PC-9 (cell line): ENCODE data around the gene PLEKHA6. TPM values are rescaled to one million over a fixed set of nuclear protein-coding genes. Genes with fewer than 3 reads are reported as not detected.
"Not testable (repeated sequence)": the region's sequence is repeated elsewhere in the genome, so short reads cannot be mapped to it uniquely, and the experiment has no call there.

ENCODE experiments used
- BruUV-seq: library from RNA; stranded (reverse); fragments of 400-500 nt; replicated peaks from 2 replicates; lab custom pipeline; 2021; lab: Mats Ljungman, UMichigan
- CTCF ChIA-PET: fragments of 300-600 bp; sonication (Branson Sonifier 250); formaldehyde crosslinking; loops from one replicate; lab custom pipeline; 2022; ENCODE audit warnings: antibody characterized with exemption; lab: Charles Lee
- POLR2A ChIA-PET: fragments of 300-600 bp; sonication (Branson Sonifier 250); formaldehyde crosslinking; loops from one replicate; lab custom pipeline; 2022; ENCODE audit warnings: antibody characterized with exemption; ENCODE audit not compliant: unreplicated experiment; lab: Charles Lee
- DNase-seq, 2 experiments: peaks; one replicate each; pipeline versions ENCODE4 v3.0.0 to v3.0.0-alpha.2; 2015 to 2022; ENCODE audit warnings: mixed read lengths in 1 of 2
- H2AFZ ChIP-seq: fragments of 200-600 bp; sonication (generic); 2 replicates; pipeline ENCODE4 v1.8.1; 2017; ENCODE audit warnings: antibody characterized with exemption
- H3F3A ChIP-seq: fragments of 200-600 bp; sonication (generic); 2 replicates; pipeline ENCODE4 v1.8.1; 2017; ENCODE audit warnings: antibody characterized with exemption, mild to moderate bottlenecking, low read depth; ENCODE audit not compliant: insufficient read depth
- H3K27ac ChIP-seq: fragments of 200-600 bp; sonication (generic); 2 replicates; pipeline ENCODE4 v1.6.1; 2016; ENCODE audit warnings: mixed run types
- H3K27me3 ChIP-seq: fragments of 200-600 bp; sonication (generic); 2 replicates; pipeline ENCODE4 v1.6.1; 2016; ENCODE audit warnings: low read depth, mixed run types; ENCODE audit not compliant: insufficient read depth
- H3K36me3 ChIP-seq: fragments of 200-600 bp; sonication (generic); 2 replicates; pipeline ENCODE4 v1.6.1; 2016; ENCODE audit warnings: low read depth, mixed run types
- H3K4me1 ChIP-seq: fragments of 200-600 bp; sonication (generic); replicated peaks from 2 replicates; pipeline ENCODE4 v1.6.1; 2016; ENCODE audit warnings: mixed run types; ENCODE audit not compliant: insufficient read depth
- H3K4me2 ChIP-seq: fragments of 200-600 bp; sonication (generic); 2 replicates; pipeline ENCODE4 v1.6.1; 2017; ENCODE audit warnings: mixed run types
- H3K4me3 ChIP-seq: fragments of 200-600 bp; sonication (generic); 2 replicates; pipeline ENCODE4 v1.6.1; 2016; ENCODE audit warnings: mixed run types
- H3K79me2 ChIP-seq: fragments of 200-600 bp; sonication (generic); 2 replicates; pipeline ENCODE4 v1.6.1; 2017; ENCODE audit warnings: low read depth, mixed run types
- H3K9me2 ChIP-seq: fragments of 200-600 bp; sonication (generic); 2 replicates; pipeline ENCODE4 v1.8.1; 2017; ENCODE audit warnings: mild to moderate bottlenecking; ENCODE audit not compliant: insufficient read depth
- H3K9me3 ChIP-seq: fragments of 200-600 bp; sonication (generic); 2 replicates; pipeline ENCODE4 v1.8.1; 2016; ENCODE audit warnings: low read depth; ENCODE audit not compliant: insufficient read depth
- H4K20me1 ChIP-seq: fragments of 200-600 bp; sonication (generic); 2 replicates; pipeline ENCODE4 v1.8.1; 2017; ENCODE audit not compliant: insufficient read depth
- EZH2 ChIP-seq: fragments of 200-600 bp; sonication (generic); IDR thresholded peaks from 2 replicates; pipeline ENCODE4 v1.8.0; 2017; ENCODE audit warnings: antibody characterized with exemption, low read depth
- intact Hi-C: fragments of 100-400 bp; cut with micrococcal nuclease; formaldehyde crosslinking; loops from one replicate; pipeline ENCODE4 v1.10.0; 2022; ENCODE audit not compliant: unreplicated experiment
- total RNA-seq: library from RNA; stranded (reverse); gene quantifications from 2 replicates; pipeline ENCODE4 v1.2.3, GENCODE V29; 2021
- TF ChIP-seq, protein P1 (sequence below): fragments of 200-600 bp; sonication (generic); conservative IDR thresholded peaks from 2 replicates; pipeline ENCODE4 v1.6.1; 2017; ENCODE audit warnings: mixed run types, antibody characterized with exemption, mild to moderate bottlenecking, moderate library complexity

Gene PLEKHA6
- total RNA-seq, 1 experiment from 2014 or later, result 52.0 TPM

DNA sequence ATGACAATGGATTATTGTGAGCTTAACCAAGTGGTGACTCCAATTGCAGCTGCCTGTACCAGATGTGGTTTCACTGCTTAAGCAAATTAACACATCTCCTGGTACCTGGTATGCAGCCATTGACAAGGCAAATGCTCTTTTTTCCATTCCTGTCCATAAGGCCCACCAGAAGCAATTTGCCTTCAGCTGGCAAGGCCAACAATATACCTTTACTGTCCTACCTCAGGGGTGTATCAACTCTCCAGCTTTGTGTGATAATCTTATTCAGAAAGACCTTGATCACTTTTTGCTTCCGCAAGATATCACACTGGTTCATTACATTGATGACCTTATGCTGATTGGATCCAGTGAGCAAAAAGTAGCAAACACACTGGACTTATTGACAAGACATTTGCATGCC, 122.2 kb downstream of the PLEKHA6 start:
- H3K4me2 ChIP-seq, H3K9me3 ChIP-seq, H3K4me3 ChIP-seq, H3K79me2 ChIP-seq, POLR2A ChIA-PET, H3K9me2 ChIP-seq, CTCF ChIA-PET, H3F3A ChIP-seq, intact Hi-C loops, H2AFZ ChIP-seq, H3K27ac ChIP-seq, BruUV-seq, H4K20me1 ChIP-seq, H3K27me3 ChIP-seq, DNase-seq, H3K4me1 ChIP-seq: not testable (repeated sequence)
- peaks cover 57% of the 10 kb centered on the region for H3K36me3 ChIP-seq

DNA sequence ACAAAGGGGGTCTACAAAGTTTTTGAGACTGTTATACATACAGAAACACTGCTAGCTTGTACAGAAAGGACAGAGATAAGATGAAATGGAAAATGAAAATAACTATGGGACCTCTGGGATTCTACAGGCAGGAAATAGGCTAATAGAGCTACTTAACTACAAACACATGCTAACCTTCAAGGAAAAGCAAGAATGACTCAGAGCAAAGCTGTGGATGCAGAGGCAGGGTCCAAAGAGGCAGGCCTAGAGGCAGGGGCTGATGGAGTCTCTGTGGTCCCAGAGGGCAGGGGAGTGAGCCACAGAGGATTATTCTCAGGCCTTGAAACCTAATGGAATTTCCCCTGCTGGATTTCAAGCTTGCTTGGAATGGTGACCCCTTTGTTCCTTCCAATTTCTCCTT, 127.2 kb downstream of the PLEKHA6 start:
- Histone ChIP-seq H3K4me1 (peaks cover 11% of the 10 kb centered on the region), H4K20me1 (no peaks in the 10 kb centered on the region), H2AFZ (no peak overlapping the region), H3F3A (peaks cover 19% of the 10 kb centered on the region), H3K79me2 (no peaks in the 10 kb centered on the region), H3K9me3 (no peaks in the 10 kb centered on the region; the same call in 1 of the 2 replicates), H3K27me3 (no peaks in the 10 kb centered on the region), H3K27ac (no peak overlapping the region), H3K4me2 (no peak overlapping the region), H3K36me3 (peaks cover 62% of the 10 kb centered on the region), H3K9me2 (no peaks in the 10 kb centered on the region), H3K4me3 (no peak overlapping the region)
- no peak for TF ChIP-seq EZH2
- intact Hi-C loops, result no loop called here
- no TSS peak for BruUV-seq
- ChIA-PET POLR2A (interaction anchor here (0.5 kb wide), 2 partner anchors 26 to 50 kb away, joined by 3 read pairs; no protein-coding TSS in a partner anchor), CTCF (no interaction called here)
- no peak for DNase-seq

DNA sequence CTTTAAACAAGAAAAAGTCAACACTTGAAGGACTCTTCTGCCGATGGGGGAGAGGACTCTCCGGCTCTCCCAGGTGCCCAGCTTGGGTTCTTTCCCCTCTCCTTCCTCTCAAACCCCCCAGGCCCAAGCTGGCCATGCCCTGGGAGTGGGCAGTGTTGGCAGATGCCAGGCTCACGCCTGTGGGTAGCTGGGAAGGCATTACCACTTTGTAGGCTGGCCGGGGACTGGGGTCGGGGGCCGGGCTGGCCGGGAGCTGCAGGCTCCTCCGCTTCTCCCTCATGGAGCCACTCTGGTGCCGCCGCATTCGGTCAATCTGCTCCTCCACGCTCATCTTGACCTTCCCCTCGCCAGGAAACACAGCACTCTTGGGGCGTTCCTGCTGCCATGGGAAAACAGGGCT, 129.5 kb downstream of the PLEKHA6 start:
- H3K36me3 ChIP-seq, result peaks cover 40% of the 10 kb centered on the region
- ChIA-PET POLR2A (no interaction called here), CTCF (no interaction called here)
- peaks cover 34% of the 10 kb centered on the region for H3K4me1 ChIP-seq
- H3K79me2 ChIP-seq, result 0 out of 2 replicates have a peak, but pooled peaks cover 4% of the 10 kb centered on the region
- no peaks in the 10 kb centered on the region for H3K9me3 ChIP-seq
- no peaks in the 10 kb centered on the region for H3K27me3 ChIP-seq
- H3K27ac ChIP-seq, result no peak overlapping the region
- no peak overlapping the region for H3K4me3 ChIP-seq
- peaks cover 41% of the 10 kb centered on the region for H3F3A ChIP-seq
- no peak for TF ChIP-seq EZH2
- TF ChIP-seq, protein P1, sequence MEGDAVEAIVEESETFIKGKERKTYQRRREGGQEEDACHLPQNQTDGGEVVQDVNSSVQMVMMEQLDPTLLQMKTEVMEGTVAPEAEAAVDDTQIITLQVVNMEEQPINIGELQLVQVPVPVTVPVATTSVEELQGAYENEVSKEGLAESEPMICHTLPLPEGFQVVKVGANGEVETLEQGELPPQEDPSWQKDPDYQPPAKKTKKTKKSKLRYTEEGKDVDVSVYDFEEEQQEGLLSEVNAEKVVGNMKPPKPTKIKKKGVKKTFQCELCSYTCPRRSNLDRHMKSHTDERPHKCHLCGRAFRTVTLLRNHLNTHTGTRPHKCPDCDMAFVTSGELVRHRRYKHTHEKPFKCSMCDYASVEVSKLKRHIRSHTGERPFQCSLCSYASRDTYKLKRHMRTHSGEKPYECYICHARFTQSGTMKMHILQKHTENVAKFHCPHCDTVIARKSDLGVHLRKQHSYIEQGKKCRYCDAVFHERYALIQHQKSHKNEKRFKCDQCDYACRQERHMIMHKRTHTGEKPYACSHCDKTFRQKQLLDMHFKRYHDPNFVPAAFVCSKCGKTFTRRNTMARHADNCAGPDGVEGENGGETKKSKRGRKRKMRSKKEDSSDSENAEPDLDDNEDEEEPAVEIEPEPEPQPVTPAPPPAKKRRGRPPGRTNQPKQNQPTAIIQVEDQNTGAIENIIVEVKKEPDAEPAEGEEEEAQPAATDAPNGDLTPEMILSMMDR, result no peak
- no TSS peak for BruUV-seq
- no peak overlapping the region for H3K4me2 ChIP-seq
- no peak overlapping the region for H2AFZ ChIP-seq
- no peak for DNase-seq
- intact Hi-C loops, result no loop called here
- H3K9me2 ChIP-seq, result no peaks in the 10 kb centered on the region
- H4K20me1 ChIP-seq, result no peaks in the 10 kb centered on the region

DNA sequence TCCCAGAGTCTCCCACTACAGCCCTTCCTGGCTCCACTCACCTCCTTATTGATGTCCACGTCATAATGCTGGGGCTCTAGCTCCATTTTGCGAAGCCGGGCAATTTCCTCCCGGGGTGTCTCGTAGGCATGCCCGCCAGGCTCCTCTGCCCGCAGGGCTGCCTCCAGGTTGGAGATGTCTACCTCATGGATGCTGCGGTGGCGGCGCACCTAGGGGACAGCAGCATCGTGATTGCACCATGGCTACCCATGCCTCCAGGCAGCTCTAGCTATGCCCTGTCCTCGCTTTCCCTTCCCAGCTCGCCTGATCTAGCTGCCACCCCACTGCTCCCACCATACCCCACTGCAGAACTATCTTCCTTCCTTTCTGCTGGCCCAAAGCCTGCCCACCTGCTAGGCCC, 130.8 kb downstream of the PLEKHA6 start:
- no peaks in the 10 kb centered on the region for H4K20me1 ChIP-seq
- H3K79me2 ChIP-seq, result 0 out of 2 replicates have a peak, but pooled peaks cover 13% of the 10 kb centered on the region
- H3K9me2 ChIP-seq, result no peaks in the 10 kb centered on the region
- ChIA-PET POLR2A (interaction anchor here (0.6 kb wide), 1 partner anchor 1069 kb away, joined by 5 read pairs; no protein-coding TSS in a partner anchor), CTCF (no interaction called here)
- no peak overlapping the region for H2AFZ ChIP-seq
- peaks cover 47% of the 10 kb centered on the region for H3F3A ChIP-seq
- no peaks in the 10 kb centered on the region for H3K27me3 ChIP-seq
- H3K27ac ChIP-seq, result no peak overlapping the region
- intact Hi-C loops, result no loop called here
- peaks cover 37% of the 10 kb centered on the region for H3K4me1 ChIP-seq
- H3K4me2 ChIP-seq, result no peak overlapping the region
- TF ChIP-seq, protein P1, result no peak
- no peak for TF ChIP-seq EZH2
- no peak for DNase-seq
- H3K9me3 ChIP-seq, result no peaks in the 10 kb centered on the region
- H3K36me3 ChIP-seq, result peaks cover 44% of the 10 kb centered on the region
- H3K4me3 ChIP-seq, result no peak overlapping the region
- BruUV-seq, result no TSS peak
